NCI-H1105 treated with DMSO at 0.1 percent for 48 hours (cell line): ENCODE data around the gene KRT6A.
A peak's percentile ranks its signal among the peaks of the same experiment; 100 is the strongest.

Source experiments
- DNase-seq: peaks from one replicate; lab custom pipeline; 2025; lab: John Stamatoyannopoulos, UW

KRT6A gene

DNA sequence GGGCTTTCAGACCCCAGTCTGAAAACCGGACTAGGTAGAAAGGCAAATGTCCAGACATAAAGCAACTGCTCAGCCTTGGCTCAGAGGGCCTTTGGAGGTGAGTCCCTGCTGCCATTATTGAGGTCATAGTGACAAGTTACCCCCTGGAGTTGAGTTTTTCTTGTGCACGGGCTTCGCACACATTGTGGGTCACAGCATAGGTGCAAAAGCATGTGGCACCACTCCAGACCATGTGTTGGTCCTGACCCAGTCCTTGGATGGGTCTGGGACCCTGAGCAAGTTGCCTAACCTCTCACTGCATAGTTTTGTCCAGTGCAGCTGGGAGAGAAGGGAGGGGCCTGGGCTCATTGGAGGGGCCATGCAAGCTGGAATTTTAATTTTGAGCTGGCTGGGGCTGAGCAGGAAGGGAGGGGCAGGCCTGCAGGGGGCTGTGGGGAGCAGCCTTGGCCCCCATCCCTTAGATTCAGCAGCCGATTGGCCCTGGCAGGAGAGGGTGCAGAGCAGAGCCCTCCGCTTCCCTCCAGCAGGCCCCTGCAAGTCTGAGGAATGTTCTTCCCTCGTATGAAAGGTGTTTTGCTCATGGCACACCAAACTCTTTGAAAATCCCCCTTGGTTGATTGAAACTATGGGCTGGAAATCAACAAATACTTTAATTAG lies 31.3 kb upstream of the KRT6A start:
- no peak for DNase-seq

DNA sequence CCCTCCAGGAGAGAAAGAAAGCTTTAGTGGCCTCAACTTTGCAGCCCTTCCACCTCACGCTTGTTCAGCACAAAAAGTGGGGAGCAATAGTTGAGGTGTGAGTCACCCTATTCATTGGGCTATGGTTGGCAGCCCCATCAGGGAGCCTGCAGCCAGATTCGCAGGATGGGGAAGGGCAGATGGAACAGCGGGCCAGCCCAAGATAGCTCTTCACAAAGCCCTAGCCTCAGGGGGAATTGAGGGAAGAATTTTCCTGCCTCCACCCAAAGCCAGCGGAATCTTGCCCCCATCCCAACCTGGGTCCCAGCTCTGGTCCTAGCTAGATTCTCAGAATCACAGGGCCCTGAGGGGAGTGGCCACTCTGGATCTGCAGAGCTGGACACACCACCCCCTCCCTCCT lies 30.8 kb upstream of the KRT6A start:
- no peak for DNase-seq

DNA sequence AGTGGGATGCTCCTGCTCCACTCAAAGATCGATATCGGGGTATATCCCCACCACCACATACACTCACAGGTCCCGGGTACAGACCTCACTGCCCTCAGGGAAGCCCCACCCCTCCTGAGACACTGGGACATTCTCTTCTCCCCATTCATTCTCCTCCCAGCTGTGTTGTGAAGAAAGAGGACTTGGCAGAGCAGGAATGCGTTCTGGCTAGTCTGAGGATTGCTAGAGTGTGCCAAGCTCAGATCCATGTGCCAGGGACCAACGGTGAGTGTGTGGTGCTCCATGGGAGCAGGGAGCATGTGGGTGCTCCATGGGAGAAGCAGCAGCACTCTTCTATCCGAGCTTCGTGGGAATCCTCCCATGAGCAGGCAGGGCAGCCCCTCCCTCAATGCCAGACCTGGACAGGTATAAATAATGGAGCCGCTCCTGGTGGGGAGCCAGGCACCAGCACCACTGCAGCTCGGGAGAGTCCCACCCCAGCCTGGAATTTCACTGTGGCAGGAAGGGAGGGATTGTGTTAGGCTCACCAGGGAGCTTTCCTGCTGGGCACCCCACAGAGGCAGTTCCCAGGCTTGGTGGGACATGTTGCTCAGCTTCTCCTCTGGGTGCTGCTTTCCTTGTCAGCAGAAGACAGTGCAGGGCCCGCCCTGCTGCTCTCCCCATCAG lies 29.4 kb upstream of the KRT6A start:
- no peak for DNase-seq

DNA sequence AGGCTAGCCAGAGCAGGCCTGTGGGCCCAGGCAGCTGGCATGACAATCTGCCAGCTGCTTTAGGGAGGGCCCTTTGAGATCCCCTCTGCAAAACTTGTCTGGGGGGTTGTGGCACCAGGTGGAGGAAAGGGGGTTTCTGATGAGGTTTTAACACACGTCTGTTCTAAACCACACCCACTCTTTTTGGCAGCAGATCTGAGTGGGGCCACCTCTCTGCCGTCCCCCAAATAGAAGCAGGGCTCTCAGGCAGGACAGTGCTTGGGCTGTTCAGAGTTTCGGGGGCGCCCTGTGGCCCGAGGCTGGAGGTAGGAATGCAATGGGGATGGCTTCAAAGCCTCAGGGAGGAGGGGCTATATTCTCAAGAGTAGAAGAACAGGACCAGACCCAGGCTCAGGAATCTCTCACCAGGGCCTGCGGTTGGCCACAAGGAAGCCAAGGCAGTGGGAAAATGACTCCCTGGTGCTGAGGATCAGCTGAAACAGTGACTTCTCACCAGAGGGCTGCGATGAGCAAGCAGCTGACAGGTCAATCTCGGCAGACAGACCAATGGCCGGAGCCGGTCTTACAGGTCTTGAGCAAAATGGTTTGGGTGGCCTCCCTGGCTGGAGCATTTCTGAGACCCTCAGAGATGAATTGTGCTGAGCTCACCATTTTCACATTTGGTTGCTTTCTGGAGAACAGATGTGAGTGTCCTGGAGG lies 28.7 kb upstream of the KRT6A start:
- no peak for DNase-seq

DNA sequence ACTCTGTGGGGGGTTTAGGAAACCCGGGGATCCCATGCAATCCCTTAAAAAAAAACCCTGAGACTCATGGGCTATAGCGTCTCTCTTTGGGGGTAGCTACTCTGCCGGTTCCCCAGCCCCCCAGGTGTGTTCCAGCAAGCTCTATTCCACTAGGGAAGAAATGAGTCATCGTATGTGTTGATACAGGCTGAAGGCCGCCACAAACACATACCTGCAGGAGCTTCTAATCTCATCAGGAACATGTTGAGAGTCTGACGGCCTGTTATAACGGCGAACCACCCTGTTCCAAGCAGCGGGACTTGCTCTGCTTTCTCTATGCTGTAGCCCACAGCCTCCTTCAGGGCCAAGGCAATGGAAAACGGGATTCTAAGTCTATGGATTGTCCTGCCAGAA lies 28.1 kb upstream of the KRT6A start:
- no peak for DNase-seq

DNA sequence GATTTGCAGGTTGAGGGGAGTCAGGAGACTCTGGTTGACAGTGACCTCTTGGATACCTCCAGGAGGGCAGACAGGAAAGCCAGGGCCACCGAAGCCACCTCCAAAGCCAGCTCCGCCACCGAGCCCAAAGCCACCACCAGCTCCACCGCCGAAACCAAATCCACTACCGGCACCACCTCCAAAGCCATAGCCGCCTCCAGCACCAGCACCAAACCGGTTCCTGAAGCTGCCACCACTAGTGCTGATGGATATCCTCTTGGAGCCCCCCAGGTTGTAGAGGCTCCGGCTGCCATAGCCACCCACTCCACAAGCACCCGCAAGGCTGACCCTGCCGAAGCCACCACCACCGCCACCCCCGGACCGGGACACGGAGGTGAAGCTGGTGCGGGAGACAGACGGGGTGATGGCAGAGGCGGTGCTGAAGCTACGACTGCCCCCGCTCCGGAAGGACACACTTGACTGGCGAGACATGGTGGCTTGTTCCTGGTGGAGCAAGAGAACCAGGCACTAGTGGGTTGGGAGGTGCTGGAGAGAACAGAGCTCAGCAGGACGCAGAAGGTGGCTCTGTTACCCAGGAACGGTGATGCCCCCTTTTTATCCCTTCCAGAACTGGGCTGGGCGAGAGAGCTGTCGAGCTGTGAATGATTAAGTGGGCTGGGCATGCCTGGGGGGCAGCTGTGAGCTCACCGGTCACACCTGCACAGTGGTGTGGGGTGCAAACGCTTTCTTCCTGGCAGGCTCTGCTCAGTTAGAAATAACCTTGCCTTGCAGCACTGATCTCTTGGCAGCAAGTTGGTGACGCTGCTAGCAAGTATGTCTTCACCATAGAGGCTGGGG lies 27.0 kb upstream of the KRT6A start, which contains the start of gene KRT5:
Gene KRT5 (minus strand): TSS at position 569 of the 837 bp plus-strand sequence. CDS start 98 bp downstream, at position 471.
- DNase-seq: no peak

DNA sequence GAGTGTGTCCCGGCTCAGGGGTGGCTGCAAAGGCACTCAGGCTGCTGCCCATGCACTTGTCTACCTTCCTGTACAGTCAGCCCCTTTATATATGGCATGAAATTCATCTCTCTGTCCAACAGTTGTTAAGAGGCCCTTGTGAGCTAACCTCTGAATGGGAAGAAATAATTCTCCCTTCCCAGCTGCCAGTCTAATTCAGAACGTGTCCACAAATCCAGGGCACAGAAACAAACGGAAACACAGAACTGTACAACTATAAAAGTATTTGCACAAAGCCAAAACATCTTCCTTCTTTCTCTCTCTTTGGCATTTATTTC lies 26.3 kb upstream of the KRT6A start:
- no peak for DNase-seq

DNA sequence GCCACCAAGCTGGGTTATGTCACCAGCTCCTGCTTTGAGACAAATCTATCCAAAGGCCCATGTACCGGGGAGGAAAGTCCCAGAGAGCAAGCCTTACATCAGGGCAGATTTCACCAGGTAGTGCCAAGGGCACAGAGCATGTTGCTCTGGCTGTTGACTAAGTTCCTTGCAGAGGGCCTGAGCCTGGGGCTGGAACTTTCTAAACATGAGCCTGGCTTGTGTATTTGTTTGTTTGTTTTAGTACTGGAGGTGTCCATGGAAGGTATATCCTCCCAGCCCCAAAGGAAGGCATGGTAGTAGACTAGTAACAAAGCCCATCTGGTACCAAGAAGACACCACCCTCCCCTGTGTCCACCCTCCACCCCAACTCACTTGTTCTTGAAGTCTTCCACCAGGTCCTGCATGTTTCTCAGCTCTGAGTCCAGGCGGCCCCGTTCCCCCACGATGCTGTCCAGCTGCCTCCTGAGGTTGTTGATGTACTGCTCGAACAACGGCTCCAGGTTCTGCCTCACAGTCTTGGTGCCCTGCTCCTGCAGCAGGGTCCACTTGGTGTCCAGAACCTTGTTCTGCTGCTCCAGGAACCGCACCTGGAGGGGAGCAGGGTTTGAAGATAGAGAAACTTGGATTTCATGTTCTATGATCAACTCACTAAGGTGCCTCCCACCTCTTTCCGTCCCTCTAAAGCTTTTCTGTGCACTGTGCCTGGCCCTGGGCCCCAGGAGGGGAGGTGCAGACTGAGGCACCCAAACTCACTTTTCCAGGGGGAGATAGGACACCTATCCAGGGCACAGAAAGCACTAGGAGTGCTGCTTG lies 25.7 kb upstream of the KRT6A start:
- no peak for DNase-seq

DNA sequence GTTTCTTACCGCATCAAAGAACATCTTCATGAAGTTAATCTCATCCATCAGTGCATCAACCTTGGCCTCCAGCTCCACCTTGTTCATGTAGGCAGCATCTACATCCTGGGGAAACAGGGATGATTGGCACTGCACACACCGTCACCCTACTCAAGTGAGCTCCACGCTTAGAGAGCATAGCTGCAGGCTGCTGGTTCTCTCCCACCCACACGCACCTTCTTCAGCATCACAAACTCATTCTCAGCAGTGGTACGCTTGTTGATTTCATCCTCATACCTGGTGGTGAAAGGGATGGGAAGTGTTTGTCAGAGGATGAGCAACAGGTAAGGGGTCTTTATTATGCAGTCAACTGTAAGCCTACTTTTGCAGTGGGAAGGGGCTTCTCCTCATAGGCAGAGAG lies 24.8 kb upstream of the KRT6A start:
- no peak for DNase-seq

DNA sequence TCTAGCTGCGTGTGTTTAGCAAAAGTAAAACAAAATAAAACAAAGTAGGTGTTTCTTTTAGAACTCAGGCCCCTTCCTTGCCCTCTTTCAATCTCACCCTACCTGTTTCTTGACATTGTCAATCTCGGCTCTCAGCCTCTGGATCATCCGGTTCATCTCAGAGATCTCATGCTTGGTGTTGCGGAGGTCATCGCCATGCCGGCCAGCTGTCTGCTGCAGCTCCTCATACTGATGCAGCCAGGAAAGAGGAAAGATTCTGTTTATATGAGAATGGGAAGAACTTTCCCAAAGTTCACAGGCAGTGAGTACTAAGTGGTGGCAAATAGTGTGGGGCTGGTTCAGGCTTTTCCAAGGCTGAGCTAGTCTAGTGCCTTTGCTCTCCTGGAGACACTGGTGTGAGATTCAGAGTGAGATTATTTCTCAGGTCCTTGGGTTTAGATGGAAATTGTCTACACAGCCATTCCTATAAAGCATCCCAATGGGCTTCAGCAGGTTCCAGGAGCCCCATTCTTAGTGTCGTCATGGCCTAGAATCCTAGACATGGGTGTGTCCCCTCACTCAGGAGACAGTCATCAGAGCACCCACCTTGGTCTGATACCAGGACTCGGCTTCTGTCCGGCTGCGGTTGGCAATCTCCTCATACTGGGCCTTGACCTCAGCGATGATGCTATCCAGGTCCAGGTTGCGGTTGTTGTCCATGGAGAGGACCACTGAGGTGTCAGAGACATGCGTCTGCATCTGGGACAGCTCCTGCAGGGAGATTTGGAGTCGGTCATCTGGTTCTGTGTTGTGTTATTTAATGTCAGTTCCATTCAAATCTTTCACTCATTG lies 24.2 kb upstream of the KRT6A start:
- DNase-seq: no peak

DNA sequence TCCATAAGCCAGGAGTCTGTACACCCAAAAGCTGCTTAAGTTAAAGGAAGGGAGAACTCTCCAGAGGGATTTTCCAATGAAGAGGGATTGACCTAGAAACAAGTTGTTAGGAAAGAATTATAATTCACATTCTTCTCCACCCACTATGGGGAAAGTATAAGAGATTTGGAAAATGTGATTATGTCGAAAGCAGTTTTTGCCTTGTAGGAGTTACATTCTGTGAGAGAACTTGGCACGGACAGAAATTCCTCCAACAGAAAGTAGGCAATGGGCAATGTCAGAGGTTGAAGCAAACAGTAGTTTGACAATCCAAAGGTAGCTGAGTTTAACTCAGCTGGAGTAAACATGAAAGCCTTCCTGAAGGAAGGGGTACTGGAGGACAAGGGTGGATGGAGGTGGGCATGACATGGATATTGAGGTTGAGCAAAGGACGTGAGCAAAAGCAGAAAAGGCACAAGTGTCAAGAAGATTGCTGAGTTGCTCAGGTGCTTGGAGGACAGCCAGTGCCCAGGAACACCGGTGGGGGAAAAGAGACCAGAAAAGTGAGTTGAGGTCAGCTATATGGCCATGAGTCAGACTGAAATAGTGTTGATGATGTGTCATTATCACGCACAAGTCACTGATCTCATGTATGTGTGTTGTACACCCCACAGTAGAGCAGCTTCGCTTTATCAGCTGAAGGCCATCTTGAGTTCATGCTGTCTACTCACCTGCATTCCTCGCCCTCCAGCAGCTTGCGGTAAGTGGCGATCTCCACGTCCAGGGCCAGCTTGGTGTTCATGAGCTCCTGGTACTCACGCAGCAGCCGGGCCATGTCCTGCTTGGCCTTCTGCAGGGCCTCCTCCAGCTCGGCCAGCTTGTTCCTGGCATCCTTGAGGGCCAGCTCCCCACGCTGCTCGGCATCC lies 23.1 kb upstream of the KRT6A start:
- DNase-seq: no peak

DNA sequence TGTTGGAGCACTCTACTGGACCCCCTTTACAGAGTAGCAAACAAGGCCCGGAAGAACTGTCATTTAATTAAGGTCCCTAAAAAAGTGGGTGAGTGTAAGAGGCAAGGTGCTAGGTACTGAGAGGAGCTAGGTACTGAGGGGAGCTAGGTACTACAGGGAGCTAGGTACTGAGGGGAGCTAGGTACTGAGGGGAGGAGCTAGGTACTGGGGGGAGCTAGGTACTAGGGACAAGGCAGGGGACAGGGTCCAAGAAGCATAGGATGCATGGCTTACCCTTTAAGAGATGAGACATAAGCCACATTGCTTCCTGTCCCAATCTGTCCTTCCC lies 22.2 kb upstream of the KRT6A start:
- DNase-seq: no peak

DNA sequence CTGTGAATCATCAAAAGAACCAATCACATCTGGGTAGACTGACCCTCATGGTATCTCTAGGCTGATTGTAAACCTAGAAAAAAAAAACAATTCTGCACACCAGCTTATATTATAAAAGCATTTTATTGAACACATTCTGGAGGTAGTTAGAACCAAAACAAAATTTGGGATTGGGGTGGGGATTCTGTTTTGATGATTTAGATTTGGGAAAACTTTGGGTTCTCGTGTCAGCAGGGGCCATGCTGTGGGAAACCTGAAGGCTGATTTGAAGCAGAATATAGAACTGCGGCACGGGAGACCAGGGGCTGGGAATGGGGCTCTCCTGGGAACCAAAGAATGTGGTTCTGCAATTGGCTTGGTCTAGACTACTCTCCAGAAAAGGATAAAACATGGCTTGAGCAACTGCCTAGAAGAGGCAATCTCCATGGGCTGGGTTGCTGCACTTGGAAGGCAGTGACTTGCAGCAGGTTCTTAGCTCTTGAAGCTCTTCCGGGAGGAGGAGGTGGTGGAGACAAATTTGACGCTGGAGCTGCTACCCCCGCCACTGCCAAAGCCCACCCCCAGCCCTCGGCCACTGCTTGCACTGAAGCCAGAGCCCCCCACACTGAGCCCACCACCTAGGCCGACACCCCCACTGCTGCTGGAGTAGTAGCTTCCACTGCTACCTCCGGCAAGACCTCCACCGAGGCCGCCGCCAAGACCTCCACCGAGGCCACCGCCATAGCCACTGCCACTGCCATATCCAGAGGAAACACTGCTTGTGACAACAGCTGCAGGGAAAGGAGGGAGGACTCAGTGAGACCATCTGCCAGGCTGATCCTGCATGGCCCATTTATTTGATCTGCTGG lies 21.6 kb upstream of the KRT6A start:
- no peak for DNase-seq

DNA sequence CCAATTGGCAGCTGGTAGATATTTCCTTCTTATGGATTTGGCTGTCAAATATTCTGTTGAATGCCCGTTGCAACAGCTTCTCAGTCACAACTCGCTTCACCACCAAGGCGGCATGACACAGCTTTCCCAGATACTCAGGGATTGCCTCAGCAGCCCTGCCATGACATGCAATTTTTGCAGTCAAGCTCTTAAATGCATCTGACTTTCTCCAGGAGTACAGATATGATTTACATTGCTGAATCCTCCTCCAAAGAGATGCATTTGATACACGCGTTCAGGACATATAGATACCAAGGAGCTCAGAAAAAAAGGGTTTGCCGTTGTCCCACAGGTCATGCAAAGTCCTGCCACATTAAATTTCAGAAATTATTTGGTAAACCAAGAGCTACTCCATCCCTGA lies 20.7 kb upstream of the KRT6A start:
- no peak for DNase-seq

DNA sequence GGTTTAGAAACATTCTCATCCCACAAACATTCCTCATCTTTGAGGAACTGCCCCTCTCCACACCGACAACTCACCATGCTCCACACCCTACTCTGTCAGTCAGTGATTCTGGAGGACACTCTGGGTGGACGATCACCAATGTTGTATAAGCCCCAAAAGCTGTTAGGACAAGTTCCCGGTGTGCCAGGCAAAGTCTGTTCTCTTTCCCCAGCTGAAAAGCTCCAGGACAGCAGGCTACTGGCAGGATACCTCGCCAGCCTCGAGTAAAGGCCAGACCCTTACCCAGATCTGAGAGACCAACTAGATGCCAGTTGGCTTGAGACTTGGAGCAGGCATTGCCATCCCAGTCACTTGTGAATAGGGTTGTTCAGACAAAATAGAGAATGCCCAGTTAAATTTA lies 15.2 kb upstream of the KRT6A start:
- no peak for DNase-seq

DNA sequence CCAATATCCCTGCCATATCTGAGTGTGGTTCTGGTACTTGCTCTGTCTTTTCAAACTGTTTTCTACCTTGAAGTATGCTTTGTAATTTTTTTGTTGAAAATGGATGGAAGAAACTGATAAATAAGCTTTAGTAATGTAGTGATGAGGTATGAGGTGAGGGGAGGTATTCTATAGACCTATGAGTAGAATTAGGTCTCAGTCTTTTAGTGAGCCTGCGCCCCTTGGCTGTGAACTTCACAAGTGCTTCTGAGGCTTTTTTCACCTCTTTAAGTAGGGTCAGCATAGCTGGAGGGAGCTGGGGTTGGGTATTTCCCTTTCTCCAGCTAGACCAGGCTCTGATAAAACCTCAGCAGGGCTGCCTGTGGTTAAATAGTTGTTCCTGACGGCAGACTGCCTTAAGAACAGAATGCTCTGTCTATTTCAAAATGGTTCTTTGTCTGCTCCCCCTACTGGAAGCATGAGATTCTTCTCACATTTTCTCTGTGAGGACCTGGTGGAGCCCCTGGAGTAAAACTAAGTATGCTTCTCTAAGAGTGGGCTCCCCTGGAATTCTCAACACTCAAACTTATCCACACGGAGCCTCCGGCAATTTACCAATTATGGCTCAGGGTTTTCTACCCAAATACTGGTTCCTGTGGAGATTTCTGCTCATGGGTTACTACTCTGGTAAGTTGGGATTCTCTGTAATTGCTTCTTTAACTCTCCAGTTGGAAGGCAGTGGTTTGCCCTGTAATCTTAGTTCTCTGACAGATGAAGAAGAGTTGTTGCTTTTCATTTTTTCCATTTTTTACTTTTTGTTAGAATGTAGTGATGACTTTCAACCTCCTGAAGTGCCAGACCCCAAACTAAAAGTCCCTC lies 14.0 kb upstream of the KRT6A start:
- DNase-seq: peak; percentile 9

DNA sequence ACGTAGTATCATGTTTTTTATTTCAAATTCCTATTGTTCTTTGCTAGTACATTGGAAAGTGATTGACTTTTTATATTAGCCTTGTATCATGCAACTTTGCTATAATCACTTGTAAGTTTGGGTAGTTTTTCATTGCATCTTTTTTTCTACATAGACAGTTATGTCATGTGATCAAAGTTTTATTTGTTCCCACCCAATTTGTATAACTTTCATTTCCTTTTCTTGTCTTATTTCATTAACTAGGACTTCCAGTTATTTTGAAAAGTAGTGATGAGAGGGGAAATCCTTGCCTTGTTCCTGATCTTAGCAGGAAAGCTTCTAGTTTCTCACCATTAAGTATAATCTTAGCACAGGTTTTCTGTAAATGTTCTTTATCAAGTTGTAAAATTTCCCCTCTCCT lies 9.8 kb upstream of the KRT6A start:
- DNase-seq: no peak

DNA sequence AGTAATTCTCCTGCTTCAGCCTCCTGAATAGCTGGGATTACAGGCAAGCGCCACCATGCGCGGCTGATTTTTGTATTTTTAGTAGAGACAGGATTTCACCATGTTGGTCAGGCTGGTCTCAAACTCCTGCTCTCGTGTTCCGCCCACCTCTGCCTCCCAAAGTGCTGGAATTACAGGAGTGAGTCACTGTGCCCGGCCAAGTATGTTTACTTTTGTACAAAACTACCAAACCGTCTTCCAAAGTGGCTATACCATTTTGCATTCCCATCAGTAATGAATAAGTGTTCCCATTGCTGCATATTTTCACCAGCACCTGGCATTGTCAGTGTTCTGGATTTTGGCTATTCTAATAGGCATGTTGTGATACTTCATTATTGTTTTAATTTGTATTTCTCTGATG lies 8.4 kb upstream of the KRT6A start:
- DNase-seq: no peak
